HG02885 (cell line): ENCODE results near the gene CDCA7L.

Experiments
- ATAC-seq: cut with Tn5 transposase; IDR thresholded peaks from one replicate; pipeline ENCODE4 v1.9.1; 2021; ENCODE audit warnings: mild to moderate bottlenecking; ENCODE audit not compliant: unreplicated experiment, poor library complexity

CDCA7L gene, protein sequence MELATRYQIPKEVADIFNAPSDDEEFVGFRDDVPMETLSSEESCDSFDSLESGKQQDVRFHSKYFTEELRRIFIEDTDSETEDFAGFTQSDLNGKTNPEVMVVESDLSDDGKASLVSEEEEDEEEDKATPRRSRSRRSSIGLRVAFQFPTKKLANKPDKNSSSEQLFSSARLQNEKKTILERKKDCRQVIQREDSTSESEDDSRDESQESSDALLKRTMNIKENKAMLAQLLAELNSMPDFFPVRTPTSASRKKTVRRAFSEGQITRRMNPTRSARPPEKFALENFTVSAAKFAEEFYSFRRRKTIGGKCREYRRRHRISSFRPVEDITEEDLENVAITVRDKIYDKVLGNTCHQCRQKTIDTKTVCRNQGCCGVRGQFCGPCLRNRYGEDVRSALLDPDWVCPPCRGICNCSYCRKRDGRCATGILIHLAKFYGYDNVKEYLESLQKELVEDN

DNA sequence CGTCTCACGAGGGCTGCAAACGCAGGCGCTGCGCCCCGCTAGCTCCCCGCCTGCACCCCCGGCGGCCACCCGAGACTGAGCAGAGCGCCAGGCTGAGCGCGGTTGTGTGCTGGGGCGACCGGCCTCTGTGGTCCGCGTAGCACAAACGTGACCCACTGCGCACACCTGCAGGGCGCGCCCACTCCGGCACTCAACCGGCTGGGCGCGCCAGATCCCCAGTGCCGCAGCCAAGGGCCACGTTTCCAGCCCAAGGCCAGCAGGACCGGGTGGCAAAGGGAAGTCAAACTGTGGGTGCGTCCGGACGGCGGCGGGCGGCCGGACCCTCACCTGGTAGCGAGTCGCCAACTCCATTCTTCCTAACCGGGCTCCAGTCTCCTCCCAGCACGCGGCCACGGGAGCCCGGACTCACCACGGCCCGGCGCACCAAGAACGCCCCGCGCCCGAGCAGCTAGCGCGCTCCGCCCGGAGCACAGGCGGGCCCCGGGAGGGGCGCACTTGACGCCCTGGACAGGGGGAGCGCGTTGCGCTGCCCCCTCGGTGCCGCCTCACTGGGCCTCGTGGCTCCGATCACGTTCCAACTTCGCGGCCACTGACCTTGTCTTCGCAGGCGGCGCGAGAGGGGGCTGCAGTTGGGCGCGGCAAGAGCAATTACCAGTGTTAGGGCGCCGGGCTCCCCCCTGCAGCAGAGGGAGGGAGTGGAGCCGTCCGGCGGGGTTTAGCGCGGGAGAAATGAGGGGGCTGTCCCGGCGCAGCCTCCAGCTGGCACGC lies at the start of gene CDCA7L:
CDCA7L (minus strand) TSS at position 446 of the 768 bp plus-strand sequence; CDS start at position 351, 95 bp downstream.
- peak; percentile 83 for ATAC-seq

DNA sequence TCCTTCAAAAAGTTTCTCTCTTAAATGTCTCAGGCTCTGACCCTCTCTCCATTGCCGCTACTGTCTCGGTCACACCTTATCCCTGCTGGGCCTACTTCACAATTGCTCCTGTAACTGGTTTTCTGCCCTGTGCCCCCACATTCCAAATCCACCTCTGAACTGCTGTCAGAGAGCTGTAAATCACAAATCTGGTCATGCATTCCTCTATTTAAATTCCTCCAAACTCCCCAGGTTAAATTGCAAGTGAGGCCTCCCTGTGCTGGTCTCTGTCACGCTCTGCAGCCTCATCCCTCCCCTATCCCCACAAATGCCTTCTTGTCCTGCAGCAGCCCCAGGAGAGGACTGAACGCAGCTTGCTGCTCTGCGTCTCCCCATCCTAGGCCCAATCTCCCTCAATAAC lies 40.4 kb upstream of the CDCA7L start:
- ATAC-seq = no peak

DNA sequence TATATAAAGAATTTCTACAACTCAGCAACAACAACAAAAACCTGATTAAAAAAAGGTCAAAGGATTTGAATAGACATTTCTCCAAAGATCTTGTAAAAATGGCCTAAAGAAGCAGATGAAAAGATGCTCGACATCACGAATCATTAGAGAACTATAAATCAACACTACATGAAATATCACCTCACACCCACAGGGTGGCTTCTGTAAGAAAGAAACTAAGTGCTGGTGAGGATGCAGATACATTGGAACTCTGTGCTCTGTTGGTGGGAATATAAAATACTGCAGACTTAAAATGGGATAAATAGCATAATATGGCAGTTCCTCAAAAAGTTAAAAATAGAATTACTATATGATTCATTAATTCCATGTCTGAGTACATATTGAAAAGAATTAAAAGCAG lies 38.3 kb upstream of the CDCA7L start:
- no peak for ATAC-seq

DNA sequence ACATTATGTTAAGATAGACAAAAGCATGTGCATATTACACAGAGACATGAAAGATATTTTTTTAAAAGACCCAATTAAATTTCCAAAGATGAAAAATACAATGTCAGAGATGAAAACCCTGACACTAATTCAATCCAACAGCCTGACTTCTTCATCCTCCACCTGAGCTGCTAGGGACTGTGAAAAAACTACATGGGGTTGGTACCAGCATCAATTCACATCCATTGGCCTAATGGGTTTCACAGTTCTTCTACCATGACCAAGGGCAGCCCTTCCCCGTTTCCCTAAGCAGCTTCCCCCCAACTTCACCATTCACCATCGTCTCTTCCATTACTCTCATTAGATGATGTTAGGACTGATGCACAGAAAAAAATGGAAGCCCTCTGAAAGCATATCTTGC lies 37.4 kb upstream of the CDCA7L start:
- ATAC-seq = no peak

DNA sequence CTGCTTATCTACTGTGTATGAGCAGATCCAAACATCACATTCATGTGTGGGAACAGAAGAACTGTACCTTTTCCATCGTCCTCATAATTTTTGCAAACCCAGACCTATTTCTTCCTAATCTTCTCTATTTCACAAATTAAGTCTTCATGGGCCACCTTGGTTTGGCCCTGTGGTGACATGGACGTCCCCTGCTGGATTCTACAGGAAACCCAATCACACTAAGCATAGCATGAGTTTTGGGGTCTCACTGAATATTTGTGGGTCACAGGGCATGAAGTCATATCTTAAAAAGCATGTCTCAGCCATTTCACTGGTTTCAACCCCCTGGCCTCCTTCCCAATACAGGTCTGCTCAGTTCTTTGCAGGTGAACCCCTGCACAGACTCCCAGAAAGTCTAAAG lies 35.8 kb upstream of the CDCA7L start:
- no peak for ATAC-seq

DNA sequence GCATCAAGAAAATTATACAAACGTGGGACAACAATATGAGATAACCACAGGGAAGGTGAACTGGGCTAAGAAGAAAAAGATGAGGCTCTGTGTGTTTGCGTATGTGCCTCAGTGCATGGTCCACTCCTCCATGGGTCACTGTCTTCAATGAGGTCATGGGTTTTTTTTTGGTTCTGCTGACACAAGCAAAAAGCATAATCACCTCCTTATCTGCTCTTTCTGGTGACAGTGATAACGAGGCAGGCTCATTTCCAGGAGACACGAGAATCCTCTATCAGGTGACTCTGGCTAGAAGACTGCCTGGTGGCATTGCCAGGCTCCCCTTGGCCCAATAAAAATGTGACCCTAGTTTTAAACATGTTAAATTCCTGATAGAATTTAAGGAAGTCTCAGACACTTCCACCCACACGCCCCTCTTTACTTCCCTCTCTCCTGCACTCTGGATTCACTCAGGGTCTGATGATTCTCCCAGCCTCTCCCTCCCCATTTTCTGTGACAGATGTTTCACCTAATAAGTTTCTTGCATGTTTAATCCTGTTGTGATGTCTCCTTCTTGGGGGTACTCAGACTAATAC lies 35.3 kb upstream of the CDCA7L start:
- ATAC-seq = no peak

DNA sequence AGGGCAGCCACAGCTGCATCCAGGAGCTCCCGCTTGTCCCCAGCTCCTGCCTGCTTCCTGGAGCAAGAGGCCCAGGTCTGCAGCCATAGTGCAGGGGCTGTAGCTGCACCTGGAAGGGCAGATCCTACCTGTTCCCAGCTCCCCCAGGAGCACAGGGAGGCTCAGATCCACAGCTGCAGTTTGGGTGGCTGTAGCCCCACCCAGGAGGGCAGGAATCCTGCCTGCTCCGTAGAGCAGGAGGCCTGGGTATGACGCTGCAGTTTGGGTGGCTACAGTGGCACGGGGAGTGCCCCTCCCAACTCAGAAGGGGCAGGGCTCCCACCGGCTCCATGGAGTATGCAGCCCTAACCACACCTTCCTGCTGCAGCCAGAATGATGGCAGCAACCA lies 26.7 kb upstream of the CDCA7L start:
- ATAC-seq = no peak

DNA sequence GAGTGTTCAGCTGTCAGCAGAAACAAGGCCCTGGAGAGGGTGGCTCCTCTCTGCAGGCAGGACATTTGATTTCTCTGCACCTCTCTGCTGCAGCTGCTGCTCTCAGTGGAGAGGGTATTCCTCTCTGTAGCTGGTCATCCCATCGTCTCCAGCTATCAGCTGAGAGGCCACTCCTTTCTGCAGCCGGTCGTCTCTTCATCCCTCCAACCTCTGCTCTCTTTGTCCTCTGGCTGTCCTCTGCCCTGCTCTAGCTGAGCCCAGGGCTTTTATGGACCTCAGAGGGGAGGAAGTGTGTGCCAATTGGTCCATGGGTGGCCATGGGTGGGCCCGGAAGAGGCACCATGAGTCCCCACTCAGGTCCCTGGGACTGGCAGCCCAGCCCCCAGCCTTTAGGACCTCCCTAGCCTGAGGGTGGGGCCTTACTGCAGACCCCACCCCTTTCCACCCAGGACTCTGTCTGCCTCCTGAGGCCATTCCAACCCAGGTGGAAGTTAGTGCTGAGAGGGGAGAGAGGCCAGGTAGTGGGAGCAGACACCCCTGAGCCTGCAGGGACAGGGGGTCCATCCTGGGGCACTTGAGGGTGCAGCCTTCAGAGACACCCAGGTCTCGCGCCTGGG lies 26.2 kb upstream of the CDCA7L start:
- no peak for ATAC-seq

DNA sequence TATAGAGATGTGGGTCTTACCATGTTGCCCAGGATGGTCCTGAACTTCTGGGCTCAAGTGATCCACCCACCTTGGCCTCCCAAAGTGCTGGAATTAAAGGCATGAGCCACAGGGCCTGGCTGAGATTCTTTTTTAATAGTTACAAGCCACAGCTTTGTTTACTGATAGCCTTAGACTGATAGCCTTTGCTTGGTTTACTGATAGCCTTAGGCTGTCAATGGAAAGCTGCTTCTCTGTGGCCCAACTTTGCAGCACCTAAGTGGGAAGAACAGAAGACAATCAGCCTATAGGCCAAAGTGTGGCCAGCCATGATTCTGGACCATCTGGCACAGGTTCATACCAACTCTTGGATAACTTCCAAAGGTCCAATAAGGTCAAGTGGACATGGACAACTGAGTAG lies 24.1 kb upstream of the CDCA7L start:
- no peak for ATAC-seq

DNA sequence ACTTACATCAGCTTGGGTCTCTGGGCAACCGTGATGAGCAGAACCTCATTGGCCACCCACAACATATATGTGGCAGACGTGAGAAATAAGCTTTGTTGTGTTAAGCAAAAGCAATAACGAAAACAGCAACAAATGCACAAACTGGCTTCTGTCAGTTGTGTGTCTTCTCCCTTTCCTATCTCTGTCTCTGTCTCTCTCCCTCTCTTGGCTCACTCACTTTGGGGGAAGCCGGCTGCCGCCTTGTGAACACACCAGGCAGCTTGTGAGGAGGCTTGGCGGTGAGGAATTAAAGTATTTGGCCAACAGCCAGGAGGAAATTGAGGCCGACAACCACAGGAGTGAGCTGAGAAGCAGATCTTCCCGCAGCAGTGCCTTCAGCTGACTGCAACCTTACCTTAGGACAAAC lies 21.9 kb upstream of the CDCA7L start:
- ATAC-seq = no peak

DNA sequence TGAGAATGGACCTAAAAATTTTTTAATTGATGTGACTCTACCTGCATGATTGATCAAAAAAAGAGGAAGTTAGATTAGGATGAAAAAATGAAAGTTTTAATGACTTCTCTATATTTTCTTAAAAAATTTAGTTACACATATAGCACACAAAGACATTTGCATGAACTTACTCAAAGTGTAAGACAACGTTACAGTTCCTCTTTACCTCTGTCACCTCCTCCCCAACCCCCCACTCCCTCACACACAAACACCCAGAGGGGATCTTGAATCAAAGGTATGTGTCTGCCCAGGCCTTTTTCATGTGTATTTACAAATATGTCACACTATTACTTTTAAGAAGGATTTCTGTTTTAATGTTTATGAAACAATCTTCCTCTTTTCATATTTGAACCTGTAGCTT lies 20.6 kb upstream of the CDCA7L start:
- peak; percentile 95 for ATAC-seq

DNA sequence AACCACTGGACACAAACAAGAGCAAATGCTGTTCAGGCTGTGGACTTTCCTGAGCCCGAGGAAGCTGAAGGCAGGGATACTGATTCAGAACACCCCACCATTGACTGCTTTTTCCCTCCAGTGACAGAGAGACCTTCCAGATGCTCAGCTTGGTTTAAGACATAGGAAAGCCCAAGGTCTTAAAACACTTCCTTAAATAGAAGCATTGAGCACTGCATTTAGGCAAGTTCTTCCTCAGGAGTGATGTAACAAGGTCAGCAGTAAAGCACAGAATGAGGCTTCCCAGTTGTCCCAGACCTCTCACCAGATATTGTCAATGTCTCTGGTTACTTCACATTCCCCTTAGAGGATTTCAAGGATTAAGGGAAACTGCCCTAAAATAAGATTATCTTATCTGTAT lies 19.6 kb upstream of the CDCA7L start:
- ATAC-seq = no peak

DNA sequence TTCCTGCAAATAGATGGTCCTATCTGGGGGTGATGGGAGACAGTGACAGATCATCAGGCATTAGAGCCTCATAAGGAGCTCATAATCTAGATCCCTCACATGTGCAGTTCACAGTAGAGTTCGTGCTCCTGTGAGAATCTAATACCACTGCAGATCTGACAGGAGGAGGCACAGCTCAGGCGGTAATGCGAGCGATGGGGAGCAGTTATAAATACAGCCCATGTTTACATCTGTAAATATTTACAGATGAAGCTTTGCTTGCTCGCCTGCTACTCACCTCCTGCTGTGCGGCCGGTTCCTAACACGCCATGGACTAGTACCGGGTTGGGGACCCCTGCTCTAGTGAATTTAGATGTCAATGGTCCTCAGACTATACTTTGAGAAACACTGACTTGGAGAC lies 17.0 kb upstream of the CDCA7L start:
- ATAC-seq = no peak

DNA sequence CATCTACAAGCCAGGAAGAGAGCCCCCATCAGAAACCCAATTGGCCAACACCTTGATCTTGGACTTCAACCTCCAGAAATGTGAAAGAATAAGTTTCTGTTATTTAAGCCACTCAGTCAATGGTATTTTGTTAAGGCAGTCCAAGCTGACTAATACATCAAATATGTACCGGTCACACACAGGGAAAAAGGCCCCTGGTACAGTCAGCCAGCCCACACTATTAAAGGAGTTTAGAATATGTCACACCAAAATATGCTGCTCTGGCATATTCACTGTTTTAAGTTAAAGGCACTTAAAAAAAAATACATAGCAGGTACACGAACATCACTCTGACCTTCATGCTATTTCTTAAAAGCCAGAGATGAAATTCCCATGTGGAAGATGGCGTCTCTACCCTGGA lies 15.2 kb upstream of the CDCA7L start:
- ATAC-seq = no peak

DNA sequence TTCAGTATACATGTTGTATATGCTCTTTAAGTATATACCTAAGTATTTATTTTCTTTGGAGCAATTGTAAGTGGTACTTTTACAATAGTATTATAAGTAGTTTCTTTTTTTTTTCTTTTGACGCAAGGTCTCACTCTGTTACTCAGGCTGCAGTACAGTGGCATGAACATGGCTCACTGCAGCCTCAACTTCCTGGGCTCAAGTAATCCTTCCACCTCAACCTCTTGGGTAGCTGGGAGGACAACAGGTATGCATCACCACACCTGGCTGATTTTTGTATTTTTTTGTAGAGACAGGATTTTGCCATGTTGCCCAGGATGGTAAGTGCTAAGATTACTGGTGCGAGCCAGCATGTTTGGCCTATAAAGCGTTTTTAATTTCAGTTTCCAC lies 13.7 kb upstream of the CDCA7L start:
- ATAC-seq = no peak

DNA sequence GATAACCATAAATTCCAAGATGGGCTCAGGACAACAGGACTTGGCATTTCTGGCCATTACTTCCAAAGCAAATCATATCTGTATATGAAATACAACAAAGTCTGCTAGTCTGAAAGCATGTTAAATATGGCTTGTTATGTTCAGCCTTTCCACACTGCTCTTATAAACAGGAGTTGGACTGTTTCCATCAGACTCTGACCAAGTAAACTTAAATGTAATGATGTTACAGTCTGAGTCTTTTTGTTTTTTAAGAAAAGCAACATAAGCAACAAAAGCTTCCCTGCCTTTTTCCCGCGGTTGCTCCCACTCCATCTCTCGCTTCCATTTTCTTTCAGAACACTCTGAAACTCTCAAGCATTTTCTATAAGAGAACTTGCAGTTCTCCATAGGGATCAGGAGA lies 8.1 kb upstream of the CDCA7L start:
- ATAC-seq = no peak

DNA sequence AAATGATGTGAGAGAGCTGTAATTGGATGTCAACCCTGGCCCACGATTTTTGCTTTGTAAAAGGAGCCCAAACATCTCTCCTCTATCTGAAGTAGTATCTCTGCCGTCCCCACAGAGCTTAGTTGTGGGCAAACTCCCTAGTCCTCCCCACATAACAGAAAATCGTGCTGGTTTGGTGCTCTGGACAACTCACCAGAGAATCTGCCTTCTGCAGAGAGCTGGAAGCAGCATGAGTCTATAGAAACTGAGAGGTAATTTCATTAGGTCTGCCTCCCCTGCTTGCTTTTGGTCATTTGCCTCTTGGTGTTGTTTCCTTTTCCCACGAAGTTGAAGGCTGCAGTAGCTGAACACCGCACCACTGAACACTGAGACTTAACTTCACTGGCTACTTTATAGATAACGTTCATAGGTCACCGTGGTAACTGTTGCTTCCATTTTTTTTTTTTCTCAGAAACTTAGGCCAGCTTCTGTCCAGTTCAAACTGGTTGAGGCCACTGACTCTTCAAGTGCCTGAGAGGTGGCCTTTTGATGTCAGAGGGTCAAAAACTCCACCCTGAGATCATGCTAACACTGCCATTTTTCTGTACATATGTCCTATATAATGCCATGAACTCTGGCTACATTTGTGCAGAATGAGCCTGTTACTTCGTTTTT lies 3.3 kb upstream of the CDCA7L start:
- ATAC-seq = no peak

DNA sequence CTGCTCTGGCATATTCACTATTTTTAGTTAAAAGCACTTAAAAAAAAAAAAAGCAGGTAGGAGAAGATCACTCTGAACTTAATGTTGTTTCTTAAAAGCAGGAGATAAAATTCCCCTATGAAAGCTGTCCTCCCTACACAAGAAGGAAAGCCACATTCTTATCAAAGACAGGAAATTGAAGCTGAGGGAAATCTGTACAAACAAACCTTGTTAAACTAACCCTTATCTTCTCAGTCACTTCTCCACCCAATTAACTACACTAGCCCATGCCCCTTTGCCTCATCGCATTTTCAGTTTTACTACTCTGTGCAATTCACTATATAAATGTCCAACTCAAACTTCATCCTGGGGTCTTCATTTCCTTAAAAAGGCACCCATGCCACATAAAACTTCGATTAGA lies 2.7 kb upstream of the CDCA7L start:
- no peak for ATAC-seq

DNA sequence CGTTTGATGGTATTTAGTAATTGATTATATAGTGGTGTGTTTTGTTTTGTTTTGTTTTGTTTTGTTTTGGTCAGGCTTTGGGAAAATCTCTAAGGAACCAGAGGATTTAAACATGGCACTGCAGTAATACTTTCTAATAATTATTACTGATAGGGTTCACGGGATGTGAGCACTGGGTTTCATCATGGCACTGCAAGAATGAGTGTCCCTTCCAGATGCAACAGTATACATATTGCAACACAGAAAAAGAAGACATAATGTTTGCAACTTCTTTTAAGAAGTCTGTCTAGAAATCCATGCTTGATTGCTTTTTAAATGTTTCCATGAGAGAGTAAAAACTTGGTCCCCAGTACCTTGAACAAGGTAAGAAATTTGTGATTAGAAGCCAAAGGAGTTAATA lies 2.2 kb upstream of the CDCA7L start:
- ATAC-seq = no peak

DNA sequence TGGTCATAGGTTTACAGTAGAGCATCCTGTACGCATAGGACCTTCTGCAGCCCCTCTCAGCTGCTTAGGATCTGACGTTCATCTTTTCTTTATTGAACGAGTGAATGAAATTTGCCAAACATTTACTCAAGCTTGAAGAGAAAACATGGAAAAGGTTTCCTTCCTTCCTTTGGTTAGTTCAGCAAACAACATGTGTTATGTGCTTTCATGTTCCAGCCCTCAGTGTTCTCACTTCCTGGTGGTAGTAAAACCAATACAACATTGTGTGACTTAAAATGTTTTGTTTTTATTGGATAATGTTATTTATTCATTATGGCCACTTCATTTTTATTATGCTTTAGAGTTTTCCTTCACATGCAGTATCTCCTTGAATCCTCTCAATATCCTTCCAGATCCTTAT lies 1.4 kb upstream of the CDCA7L start:
- ATAC-seq = no peak
